K562 (cell line): ENCODE results near the gene TNIP1. TPM values are rescaled to one million over a fixed set of nuclear protein-coding genes. Genes with fewer than 3 reads are reported as not detected.
A peak's percentile ranks its signal among the peaks of the same experiment; 100 is the strongest.

ENCODE experiments used
- ATAC-seq: fragments of 200-7000 bp; cut with Tn5 transposase; 3 replicates; pipeline ENCODE4 v1.9.1; 2020; ENCODE audit warnings: moderate library complexity
- BruUV-seq: library from RNA; stranded (reverse); fragments of 400-500 nt; replicated peaks from 2 replicates; lab custom pipeline; 2021; lab: Mats Ljungman, UMichigan
- CTCF ChIA-PET: fragments of 300-600 bp; formaldehyde crosslinking; extraction: SDS; loops from one replicate; lab custom pipeline; 2021; ENCODE audit warnings: low intra/inter-chr PET ratio; lab: Yijun Ruan, JAX
- POLR2A ChIA-PET: fragments of 300-600, 350-650 bp; sonication (Branson Sonifier 250); formaldehyde crosslinking; extraction: SDS; loops from one replicate; lab custom pipeline; 2021; ENCODE audit warnings: antibody characterized with exemption, inconsistent platforms; lab: Yijun Ruan, JAX
- DNase-seq, 4 experiments: peaks; one replicate each; pipeline versions ENCODE4 v3.0.0 to v3.0.0-alpha.2; 2011 to 2018; ENCODE audit warnings: low spot score in 3 of 4, mixed read lengths in 3 of 4; ENCODE audit errors: extremely low read depth in 1 of 4
- FAIRE-seq: peaks from 2 replicates; lab custom pipeline; 2011; peaks lifted over from hg19 to GRCh38; lab: Jason Lieb, UNC
- H2AFZ ChIP-seq: 2 replicates; pipeline ENCODE4 v1.6.0; 2011; ENCODE audit warnings: low read depth, low read length, control low read depth, inconsistent platforms
- H3K27ac ChIP-seq: fragments of 200-600 bp; 3 replicates; pipeline ENCODE4 v1.8.0; 2011; ENCODE audit warnings: low read depth, mild to moderate bottlenecking, control low read depth, inconsistent platforms, low read length, moderate library complexity, mixed read lengths; ENCODE audit errors: extremely low read depth
- H3K27me3 ChIP-seq, 2 experiments: fragments of 300-600 bp in 1 of 2; 2 replicates in 1 of 2; 3 replicates in 1 of 2; pipeline versions ENCODE4 v1.6.0 to v1.8.0; 2011; ENCODE audit warnings: inconsistent platforms in 2 of 2, low read length in 2 of 2, mild to moderate bottlenecking in 1 of 2, mixed read lengths in 1 of 2, moderate library complexity in 1 of 2; ENCODE audit not compliant: control insufficient read depth in 2 of 2, insufficient read depth in 2 of 2
- H3K36me3 ChIP-seq: fragments of 300-600 bp; 3 replicates; pipeline ENCODE4 v1.8.0; 2011; ENCODE audit warnings: mild to moderate bottlenecking, low read length, inconsistent platforms; ENCODE audit not compliant: control insufficient read depth, insufficient read depth
- H3K4me1 ChIP-seq, 2 experiments: fragments of 200-600 bp in 1 of 2; replicated peaks in 1 of 2; 2 replicates in 1 of 2; 3 replicates in 1 of 2; pipeline versions ENCODE4 v1.5.1 to v1.8.0; 2011; ENCODE audit warnings: inconsistent platforms in 2 of 2, low read length in 2 of 2, mild to moderate bottlenecking in 1 of 2, mixed read lengths in 1 of 2, moderate library complexity in 1 of 2; ENCODE audit not compliant: control insufficient read depth in 2 of 2, insufficient read depth in 2 of 2
- H3K4me2 ChIP-seq: 2 replicates; pipeline ENCODE4 v1.6.1; 2011; ENCODE audit warnings: low read length, control low read depth, inconsistent platforms, mixed read lengths; ENCODE audit not compliant: insufficient read depth
- H3K4me3 ChIP-seq: fragments of 200-600 bp; sonication (generic), shearing (Covaris generic); 2 replicates; pipeline ENCODE4 v1.5.1; 2016; ENCODE audit warnings: control low read depth, inconsistent platforms
- H3K79me2 ChIP-seq: fragments of 200-600 bp; 3 replicates; pipeline ENCODE4 v1.8.0; 2011; ENCODE audit warnings: low read length, inconsistent platforms; ENCODE audit not compliant: control insufficient read depth, insufficient read depth
- H3K9ac ChIP-seq, 2 experiments: 2 replicates each; pipeline versions ENCODE4 v1.6.0 to v1.6.1; 2011; ENCODE audit warnings: low read depth in 2 of 2, low read length in 2 of 2, control low read depth in 1 of 2, inconsistent platforms in 1 of 2, mild to moderate bottlenecking in 1 of 2, mixed read lengths in 1 of 2; ENCODE audit not compliant: insufficient read depth in 1 of 2
- H3K9me1 ChIP-seq: one replicate; pipeline ENCODE4 v1.6.0; 2011; ENCODE audit warnings: inconsistent platforms, mild to moderate bottlenecking, low read length, moderate library complexity; ENCODE audit not compliant: control insufficient read depth, insufficient read depth
- H3K9me3 ChIP-seq: replicated peaks from 2 replicates; pipeline ENCODE4 v1.5.1; 2011; ENCODE audit warnings: low read depth, low read length, inconsistent platforms; ENCODE audit not compliant: control insufficient read depth, insufficient read depth
- H4K20me1 ChIP-seq: replicated peaks from 2 replicates; pipeline ENCODE4 v1.6.1; 2011; ENCODE audit warnings: low read length, inconsistent platforms, mixed read lengths; ENCODE audit not compliant: control insufficient read depth, insufficient read depth
- CTBP1 ChIP-seq: fragments of 450-650 bp; IDR thresholded peaks from 2 replicates; pipeline ENCODE4 v1.6.1; 2016; ENCODE audit warnings: borderline replicate concordance
- DMBX1 ChIP-seq: fragments of 250-450 bp; sonication (Bioruptor Pico); IDR thresholded peaks from 2 replicates; pipeline ENCODE4 v1.8.0; 2022; ENCODE audit warnings: inconsistent platforms, mild to moderate bottlenecking, moderate library complexity, borderline replicate concordance
- GATAD2B ChIP-seq: fragments of 450-650 bp; IDR thresholded peaks from 2 replicates; pipeline ENCODE4 v1.6.1; 2017; ENCODE audit warnings: mild to moderate bottlenecking, borderline replicate concordance
- GTF2A2 ChIP-seq: IDR thresholded peaks from 2 replicates; pipeline ENCODE4 v1.6.1; 2016; ENCODE audit warnings: mild to moderate bottlenecking, missing genetic modification characterization, missing compliant biosample characterization
- GTF2E2 ChIP-seq: fragments of 200-800 bp; sonication (Bioruptor generic); IDR thresholded peaks from 2 replicates; pipeline ENCODE4 v1.6.1; 2016; ENCODE audit warnings: missing genetic modification characterization, missing compliant biosample characterization
- MTA1 ChIP-seq: fragments of 450-650 bp; IDR thresholded peaks from 2 replicates; pipeline ENCODE4 v1.6.1; 2017; ENCODE audit warnings: borderline replicate concordance
- SMARCB1 ChIP-seq: IDR thresholded peaks from 2 replicates; pipeline ENCODE4 v1.6.1; 2011; ENCODE audit warnings: improper control_type of control experiment, low read depth; ENCODE audit not compliant: insufficient read length
- SRF ChIP-seq, 2 experiments: fragments of 250-450, 450-650 bp in 1 of 2; sonication (Bioruptor Pico) in 1 of 2; sonication (generic) in 1 of 2; formaldehyde crosslinking; IDR thresholded peaks; 2 replicates each; pipeline versions ENCODE4 v1.5.0 to v1.5.1; 2020 to 2022; ENCODE audit warnings: mild to moderate bottlenecking in 1 of 2, missing genetic modification reagents in 1 of 2
- TAF1 ChIP-seq: IDR thresholded peaks from 2 replicates; pipeline ENCODE4 v1.6.1; 2011; ENCODE audit warnings: mild to moderate bottlenecking, low read length, moderate library complexity; ENCODE audit not compliant: insufficient read depth, control insufficient read depth, severe bottlenecking; ENCODE audit errors: extremely low read depth
- ZNF134 ChIP-seq: fragments of 250-450 bp; sonication (Bioruptor Pico); conservative IDR thresholded peaks from 2 replicates; pipeline ENCODE4 v1.4.0; 2020
- WGBS: fragments of 100-300 bp; shearing (Covaris generic); methylation state at CpG from one replicate; pipeline ENCODE4 v1.1.6; 2016; ENCODE audit warnings: low coverage, mixed read lengths; ENCODE audit not compliant: insufficient coverage; ENCODE audit errors: missing lambda C conversion rate; 5-methylcytosine and 5-hydroxymethylcytosine counted together
- in situ Hi-C: fragments of 300-500 bp; cut with MboI; formaldehyde crosslinking; loops from 4 replicates; pipeline ENCODE4 v1.15.0; 2018; ENCODE audit warnings: inconsistent platforms, mixed read lengths
- intact Hi-C: fragments of 100-400 bp; cut with micrococcal nuclease; formaldehyde crosslinking; loops from 2 replicates; pipeline ENCODE4 v1.14.2; 2022
- polyA plus RNA-seq, 8 experiments: library from polyadenylated mRNA; depleted of rRNA in 4 of 8; stranded (reverse) in 5 of 8; unstranded in 3 of 8; fragments of >200 nt; fragmentation: Nextera tagmentation in 2 of 8; fragmentation: Illumina TruSeq in 1 of 8; extraction: Ambion mirVana in 2 of 8; extraction: Trizol in 1 of 8; gene quantifications; 2 replicates each; pipeline versions ENCODE4 v1.2.1 to v1.2.3, GENCODE V29; 2011 to 2014; ENCODE audit warnings: inconsistent platforms in 1 of 8, missing spikeins in 1 of 8
- total RNA-seq, 7 experiments: library from RNA; depleted of rRNA in 6 of 7; stranded (reverse); fragments of >200 nt in 6 of 7; fragmentation: Illumina TruSeq in 2 of 7; extraction: Trizol in 2 of 7; gene quantifications; 2 replicates each; pipeline versions ENCODE4 v1.2.1 to v1.2.3, GENCODE V29; 2011 to 2021; ENCODE audit warnings: low replicate concordance in 1 of 7
- TF ChIP-seq, protein P1 (sequence below): IDR thresholded peaks from 2 replicates; pipeline ENCODE4 v1.6.1; 2011; ENCODE audit warnings: borderline replicate concordance, low read depth, mild to moderate bottlenecking, moderate library complexity, low read length; ENCODE audit not compliant: insufficient read depth, poor library complexity, severe bottlenecking
- TF ChIP-seq, protein P2 (sequence below): fragments of 250-450 bp; sonication (Bioruptor Pico); IDR thresholded peaks from 2 replicates; pipeline ENCODE4 v1.4.0; 2020
- TF ChIP-seq, protein P3 (sequence below): fragments of 250-450 bp; sonication (Bioruptor Pico); IDR thresholded peaks from 2 replicates; pipeline ENCODE4 v1.5.1; 2021; ENCODE audit warnings: mild to moderate bottlenecking
- TF ChIP-seq, protein P4 (sequence below): sonication (generic); formaldehyde crosslinking; IDR thresholded peaks from 2 replicates; pipeline ENCODE4 v1.8.0; 2022; ENCODE audit warnings: mild to moderate bottlenecking, missing genetic modification reagents

Gene TNIP1
- total and polyA plus RNA-seq, 9 of the 15 experiments (the other 6 are each of a cell fraction or from before 2014, with no cell fraction given) = 0.46 to 41.0 (median 24.6) TPM

DNA sequence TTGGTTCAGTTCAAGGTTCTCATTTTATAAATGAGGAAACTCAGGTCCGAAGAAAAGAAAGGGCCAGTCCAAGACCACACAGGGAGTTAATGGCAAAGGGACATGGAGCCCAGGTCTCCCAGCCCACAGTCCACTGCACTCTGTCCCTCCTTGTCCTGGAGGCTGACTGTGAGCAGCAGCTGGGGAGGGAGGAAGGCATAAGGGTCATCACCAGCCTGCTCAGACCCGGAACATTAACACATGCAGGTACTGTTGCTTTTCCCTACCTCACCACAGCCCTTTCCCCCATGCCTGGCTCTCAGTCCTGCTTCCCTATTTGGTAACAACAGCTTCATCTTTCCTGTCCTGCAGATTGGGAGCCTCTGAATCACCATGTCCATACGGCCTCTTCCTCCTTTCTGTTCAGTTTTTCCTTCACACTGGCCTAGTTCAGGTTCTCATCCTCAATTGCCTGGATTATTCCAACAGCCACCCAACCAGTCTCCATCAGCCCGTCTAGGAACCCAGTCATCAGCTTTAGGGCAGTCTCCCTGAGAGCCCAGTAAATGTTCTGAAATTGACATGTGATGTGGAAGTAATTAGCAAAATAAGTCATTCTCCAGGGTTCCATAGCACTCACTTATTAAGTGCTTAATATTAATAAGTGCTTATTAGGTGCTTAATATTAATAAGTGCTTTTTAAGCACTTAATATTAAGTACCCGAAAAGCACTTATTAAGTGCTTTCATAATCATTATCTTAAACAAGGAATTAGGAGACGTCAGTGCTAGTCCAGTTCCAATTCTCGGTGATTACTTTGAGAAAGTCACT lies 56.2 kb downstream of the TNIP1 start:
- H3K4me2 ChIP-seq = no peak overlapping the region
- H3K4me1 ChIP-seq = peaks cover 33 to 35% of the 10 kb centered on the region in 2 experiments
- no peaks in the 10 kb centered on the region for H3K9me3 ChIP-seq
- ChIA-PET CTCF (interaction anchor here (0.6 kb wide), 1 partner anchor 259 kb away, joined by 4 read pairs; no protein-coding TSS in a partner anchor), POLR2A (interaction anchor here (0.6 to 2.9 kb wide), 3 partner anchors 8 to 215 kb away, joined by 3 to 11 read pairs (median 3); no protein-coding TSS in a partner anchor)
- intact Hi-C loops (no loop called here), in situ Hi-C loops (no loop called here)
- H3K27me3 ChIP-seq = no peaks in the 10 kb centered on the region
- WGBS = 81% methylated on average over 6 of the region's 7 CpGs
- H3K9ac ChIP-seq = no peak overlapping the region; a peak in 1 of 4 replicates
- no peak overlapping the region; the same call in 2 of the 3 replicates for H3K27ac ChIP-seq
- DNase-seq (no peak), ATAC-seq (no peak), FAIRE-seq (no peak)
- no peaks in the 10 kb centered on the region for H3K79me2 ChIP-seq
- no peaks in the 10 kb centered on the region for H4K20me1 ChIP-seq
- no peak overlapping the region for H2AFZ ChIP-seq
- no TSS peak for BruUV-seq
- H3K36me3 ChIP-seq = peaks cover 17% of the 10 kb centered on the region; the same call in 2 of the 3 replicates
- H3K4me3 ChIP-seq = no peak overlapping the region
- no peaks in the 10 kb centered on the region for H3K9me1 ChIP-seq
- TF ChIP-seq ZNF134 (CRISPR knock-in tag) = no peak
- peak; percentile 44; the same call in 1 of the 2 replicates for TF ChIP-seq GATAD2B
- TF ChIP-seq, protein P1, sequence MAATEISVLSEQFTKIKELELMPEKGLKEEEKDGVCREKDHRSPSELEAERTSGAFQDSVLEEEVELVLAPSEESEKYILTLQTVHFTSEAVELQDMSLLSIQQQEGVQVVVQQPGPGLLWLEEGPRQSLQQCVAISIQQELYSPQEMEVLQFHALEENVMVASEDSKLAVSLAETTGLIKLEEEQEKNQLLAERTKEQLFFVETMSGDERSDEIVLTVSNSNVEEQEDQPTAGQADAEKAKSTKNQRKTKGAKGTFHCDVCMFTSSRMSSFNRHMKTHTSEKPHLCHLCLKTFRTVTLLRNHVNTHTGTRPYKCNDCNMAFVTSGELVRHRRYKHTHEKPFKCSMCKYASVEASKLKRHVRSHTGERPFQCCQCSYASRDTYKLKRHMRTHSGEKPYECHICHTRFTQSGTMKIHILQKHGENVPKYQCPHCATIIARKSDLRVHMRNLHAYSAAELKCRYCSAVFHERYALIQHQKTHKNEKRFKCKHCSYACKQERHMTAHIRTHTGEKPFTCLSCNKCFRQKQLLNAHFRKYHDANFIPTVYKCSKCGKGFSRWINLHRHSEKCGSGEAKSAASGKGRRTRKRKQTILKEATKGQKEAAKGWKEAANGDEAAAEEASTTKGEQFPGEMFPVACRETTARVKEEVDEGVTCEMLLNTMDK = no peak
- no peak for TF ChIP-seq GTF2A2 (tag)
- no peak; the same call in 1 of the 2 replicates for TF ChIP-seq GTF2E2
- TF ChIP-seq, protein P2, sequence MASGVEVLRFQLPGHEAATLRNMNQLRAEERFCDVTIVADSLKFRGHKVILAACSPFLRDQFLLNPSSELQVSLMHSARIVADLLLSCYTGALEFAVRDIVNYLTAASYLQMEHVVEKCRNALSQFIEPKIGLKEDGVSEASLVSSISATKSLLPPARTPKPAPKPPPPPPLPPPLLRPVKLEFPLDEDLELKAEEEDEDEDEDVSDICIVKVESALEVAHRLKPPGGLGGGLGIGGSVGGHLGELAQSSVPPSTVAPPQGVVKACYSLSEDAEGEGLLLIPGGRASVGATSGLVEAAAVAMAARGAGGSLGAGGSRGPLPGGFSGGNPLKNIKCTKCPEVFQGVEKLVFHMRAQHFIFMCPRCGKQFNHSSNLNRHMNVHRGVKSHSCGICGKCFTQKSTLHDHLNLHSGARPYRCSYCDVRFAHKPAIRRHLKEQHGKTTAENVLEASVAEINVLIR = no peak
- 0 out of 4 replicates have a peak, but pooled peaks of 1 of the 2 experiments have one; percentile 7 for TF ChIP-seq SRF (CRISPR knock-in tag; IDR thresholded peaks at IDR 0.05)
- TF ChIP-seq CTBP1 = no peak
- peak; percentile 76 for TF ChIP-seq MTA1
- no peak for TF ChIP-seq DMBX1 (CRISPR knock-in tag)
- no peak for TF ChIP-seq SMARCB1
- TF ChIP-seq TAF1 = no peak
- TF ChIP-seq, protein P3, sequence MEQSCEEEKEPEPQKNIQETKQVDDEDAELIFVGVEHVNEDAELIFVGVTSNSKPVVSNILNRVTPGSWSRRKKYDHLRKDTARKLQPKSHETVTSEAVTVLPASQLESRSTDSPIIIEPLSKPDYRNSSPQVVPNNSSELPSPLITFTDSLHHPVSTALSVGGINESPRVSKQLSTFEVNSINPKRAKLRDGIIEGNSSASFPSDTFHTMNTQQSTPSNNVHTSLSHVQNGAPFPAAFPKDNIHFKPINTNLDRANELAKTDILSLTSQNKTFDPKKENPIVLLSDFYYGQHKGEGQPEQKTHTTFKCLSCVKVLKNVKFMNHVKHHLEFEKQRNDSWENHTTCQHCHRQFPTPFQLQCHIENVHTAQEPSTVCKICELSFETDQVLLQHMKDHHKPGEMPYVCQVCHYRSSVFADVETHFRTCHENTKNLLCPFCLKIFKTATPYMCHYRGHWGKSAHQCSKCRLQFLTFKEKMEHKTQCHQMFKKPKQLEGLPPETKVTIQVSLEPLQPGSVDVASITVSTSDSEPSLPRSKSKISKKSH (CRISPR knock-in tag) = no peak
- TF ChIP-seq, protein P4, sequence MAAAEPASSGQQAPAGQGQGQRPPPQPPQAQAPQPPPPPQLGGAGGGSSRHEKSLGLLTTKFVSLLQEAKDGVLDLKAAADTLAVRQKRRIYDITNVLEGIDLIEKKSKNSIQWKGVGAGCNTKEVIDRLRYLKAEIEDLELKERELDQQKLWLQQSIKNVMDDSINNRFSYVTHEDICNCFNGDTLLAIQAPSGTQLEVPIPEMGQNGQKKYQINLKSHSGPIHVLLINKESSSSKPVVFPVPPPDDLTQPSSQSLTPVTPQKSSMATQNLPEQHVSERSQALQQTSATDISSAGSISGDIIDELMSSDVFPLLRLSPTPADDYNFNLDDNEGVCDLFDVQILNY (CRISPR knock-in tag) = peak; percentile 97
